CD14-positive monocyte (primary cell): ENCODE measurements around the gene IFRD1. TPM values are rescaled to one million over a fixed set of nuclear protein-coding genes. Genes with fewer than 3 reads are reported as not detected.

ENCODE experiments used
- DNase-seq, 3 donors: peaks; one replicate each; pipeline ENCODE4 v3.0.0-alpha.2; 2011 to 2022
- H2AFZ ChIP-seq: 2 replicates; pipeline ENCODE4 v1.6.0; 2012; ENCODE audit warnings: mild to moderate bottlenecking, low read depth, low read length, inconsistent platforms; ENCODE audit not compliant: insufficient read depth, poor library complexity, severe bottlenecking
- H3K27ac ChIP-seq, 2 donors: 1 replicate in 1 of 2; 2 replicates in 1 of 2; pipeline ENCODE4 v1.5.1; 2012 to 2013; ENCODE audit warnings: low read length in 2 of 2, control low read depth in 1 of 2, inconsistent platforms in 1 of 2, low read depth in 1 of 2, mild to moderate bottlenecking in 1 of 2
- H3K27me3 ChIP-seq, 2 donors: one replicate each; pipeline versions ENCODE4 v1.6.0 to v1.6.1; 2011 to 2013; ENCODE audit warnings: low read length in 2 of 2; ENCODE audit not compliant: control insufficient read depth in 2 of 2, insufficient read depth in 2 of 2
- H3K36me3 ChIP-seq, 2 donors: replicated peaks in 1 of 2; 1 replicate in 1 of 2; 2 replicates in 1 of 2; pipeline versions ENCODE4 v1.5.1 to v1.6.1; 2012 to 2013; ENCODE audit warnings: low read length in 2 of 2, control low read depth in 1 of 2, inconsistent platforms in 1 of 2, mild to moderate bottlenecking in 1 of 2; ENCODE audit not compliant: insufficient read depth in 2 of 2, control insufficient read depth in 1 of 2
- H3K4me1 ChIP-seq, 2 donors: 1 replicate in 1 of 2; 2 replicates in 1 of 2; pipeline versions ENCODE4 v1.5.1 to v1.6.1; 2012 to 2013; ENCODE audit warnings: low read length in 2 of 2, control low read depth in 1 of 2, inconsistent platforms in 1 of 2, mild to moderate bottlenecking in 1 of 2, moderate library complexity in 1 of 2; ENCODE audit not compliant: insufficient read depth in 2 of 2, control insufficient read depth in 1 of 2
- H3K4me2 ChIP-seq: replicated peaks from 2 replicates; pipeline ENCODE3; 2012; ENCODE audit warnings: low read length, moderate library complexity, mild to moderate bottlenecking; ENCODE audit not compliant: poor library complexity, severe bottlenecking; ENCODE audit errors: extremely low read depth
- H3K4me3 ChIP-seq, 3 experiments: fragments of 200-600 bp in 1 of 3; sonication (generic) in 1 of 3; replicated peaks in 1 of 3; 1 replicate in 2 of 3; 2 replicates in 1 of 3; pipeline ENCODE4 v1.5.1; 2011 to 2013; ENCODE audit warnings: low read length in 3 of 3, mild to moderate bottlenecking in 3 of 3, control low read depth in 2 of 3, low read depth in 2 of 3, inconsistent platforms in 1 of 3, moderate library complexity in 1 of 3
- H3K79me2 ChIP-seq: 2 replicates; pipeline ENCODE4 v1.6.0; 2012; ENCODE audit warnings: mild to moderate bottlenecking, control low read depth, inconsistent platforms, low read length, moderate library complexity; ENCODE audit not compliant: insufficient read depth
- H3K9ac ChIP-seq: 2 replicates; pipeline ENCODE4 v1.6.0; 2017; ENCODE audit warnings: low read length, mild to moderate bottlenecking; ENCODE audit not compliant: insufficient read depth, poor library complexity, severe bottlenecking
- H3K9me3 ChIP-seq, 2 donors: replicated peaks in 1 of 2; 1 replicate in 1 of 2; 2 replicates in 1 of 2; pipeline versions ENCODE4 v1.5.1 to v1.6.1; 2012 to 2013; ENCODE audit warnings: low read length in 2 of 2, control low read depth in 1 of 2; ENCODE audit not compliant: control insufficient read depth in 1 of 2, insufficient read depth in 1 of 2
- H4K20me1 ChIP-seq: 2 replicates; pipeline ENCODE4 v1.6.0; 2012; ENCODE audit warnings: mild to moderate bottlenecking, low read length, control low read depth, moderate library complexity; ENCODE audit not compliant: insufficient read depth
- H3K27ac Mint-ChIP-seq, 7 donors: one replicate each; pipeline ENCODE4 v1.8.0; 2020; ENCODE audit warnings: mild to moderate bottlenecking in 7 of 7, mixed read lengths in 7 of 7, moderate library complexity in 6 of 7, inconsistent platforms in 2 of 7
- H3K27me3 Mint-ChIP-seq, 3 donors: one replicate each; pipeline ENCODE4 v1.8.0; 2021 to 2022; ENCODE audit warnings: low read depth in 3 of 3, mild to moderate bottlenecking in 3 of 3, mixed read lengths in 3 of 3, moderate library complexity in 3 of 3, inconsistent platforms in 1 of 3
- H3K36me3 Mint-ChIP-seq, 2 donors: one replicate each; pipeline ENCODE4 v1.8.0; 2020; ENCODE audit warnings: mixed read lengths in 2 of 2, inconsistent platforms in 1 of 2, mild to moderate bottlenecking in 1 of 2
- H3K4me1 Mint-ChIP-seq: one replicate; pipeline ENCODE4 v1.8.0; 2020; ENCODE audit warnings: mild to moderate bottlenecking, mixed read lengths
- H3K4me3 Mint-ChIP-seq, 2 donors: one replicate each; pipeline ENCODE4 v1.8.0; 2020; ENCODE audit warnings: mild to moderate bottlenecking in 2 of 2, mixed read lengths in 2 of 2, moderate library complexity in 1 of 2
- H3K9me3 Mint-ChIP-seq, 7 donors: one replicate each; pipeline ENCODE4 v1.8.0; 2020 to 2022; ENCODE audit warnings: mixed read lengths in 7 of 7, mild to moderate bottlenecking in 6 of 7, moderate library complexity in 6 of 7, inconsistent platforms in 2 of 7
- WGBS: methylation state at CpG from one replicate; pipeline ENCODE4 v1.1.5; 2013; ENCODE audit warnings: missing lambda C conversion rate; ENCODE audit not compliant: insufficient coverage; 5-methylcytosine and 5-hydroxymethylcytosine counted together
- intact Hi-C, 2 donors: fragments of 100-400 bp; cut with micrococcal nuclease; formaldehyde crosslinking; loops; one replicate each; pipeline versions ENCODE4 v1.15.0 to v1.15.1; 2023
- polyA plus RNA-seq, 3 donors: library from polyadenylated mRNA; depleted of rRNA in 1 of 3; unstranded in 2 of 3; stranded (reverse) in 1 of 3; fragments of 300-500 nt in 2 of 3; fragments of >200 nt in 1 of 3; fragmentation: Illumina TruSeq in 2 of 3; gene quantifications; 1 replicate in 2 of 3; 2 replicates in 1 of 3; pipeline ENCODE4 v1.2.3, GENCODE V29; 2012 to 2021
- TF ChIP-seq, protein P1 (sequence below): fragments of 200-600 bp; IDR thresholded peaks from one replicate; pipeline ENCODE4 v1.8.0; 2022; ENCODE audit warnings: antibody characterized with exemption, mild to moderate bottlenecking

IFRD1 gene
- polyA plus RNA-seq, 3 donors, result 13.6 to 81.6 (median 18.7) TPM

DNA sequence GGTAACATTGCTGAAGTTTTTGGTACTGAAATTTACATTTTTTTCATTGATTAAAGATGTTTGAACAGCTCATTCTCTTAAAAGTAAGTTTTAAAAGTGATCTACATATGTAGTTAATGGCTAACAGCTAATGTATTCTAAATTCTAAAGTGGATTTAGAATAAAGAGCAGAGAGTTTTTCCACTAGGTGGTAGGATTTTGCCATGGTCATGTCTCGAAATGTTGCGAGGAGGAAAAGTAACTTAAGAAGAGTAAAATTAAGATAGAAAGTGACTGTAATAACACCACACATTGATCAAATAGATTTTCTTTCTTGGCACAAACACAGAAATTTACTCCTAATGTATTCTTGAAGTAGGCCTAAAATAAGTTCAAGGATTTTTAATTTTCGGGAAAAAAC lies 50.4 kb downstream of the IFRD1 start:
- H3K4me1 Mint-ChIP-seq, result peaks cover 5% of the 10 kb centered on the region
- WGBS, result no CpG with 5 or more reads among the region's 3 CpGs
- H3K36me3 Mint-ChIP-seq, result no peaks in the 10 kb centered on the region
- H2AFZ ChIP-seq, result no peak overlapping the region
- H4K20me1 ChIP-seq, result no peaks in the 10 kb centered on the region
- no peaks in the 10 kb centered on the region for H3K79me2 ChIP-seq
- no peak overlapping the region for H3K27ac ChIP-seq
- H3K27me3 ChIP-seq, result no peaks in the 10 kb centered on the region
- H3K9ac ChIP-seq, result no peak overlapping the region
- H3K4me3 Mint-ChIP-seq, result no peak overlapping the region
- H3K4me1 ChIP-seq, result no peaks in the 10 kb centered on the region
- H3K9me3 Mint-ChIP-seq, result peaks cover 0 to 2% (median 0%) of the 10 kb centered on the region in 7 donors
- no peak overlapping the region for H3K4me3 ChIP-seq
- no peak overlapping the region for H3K4me2 ChIP-seq
- DNase-seq, result no peak
- intact Hi-C loops, result no loop called here
- no peak overlapping the region for H3K27ac Mint-ChIP-seq
- TF ChIP-seq, protein P1, sequence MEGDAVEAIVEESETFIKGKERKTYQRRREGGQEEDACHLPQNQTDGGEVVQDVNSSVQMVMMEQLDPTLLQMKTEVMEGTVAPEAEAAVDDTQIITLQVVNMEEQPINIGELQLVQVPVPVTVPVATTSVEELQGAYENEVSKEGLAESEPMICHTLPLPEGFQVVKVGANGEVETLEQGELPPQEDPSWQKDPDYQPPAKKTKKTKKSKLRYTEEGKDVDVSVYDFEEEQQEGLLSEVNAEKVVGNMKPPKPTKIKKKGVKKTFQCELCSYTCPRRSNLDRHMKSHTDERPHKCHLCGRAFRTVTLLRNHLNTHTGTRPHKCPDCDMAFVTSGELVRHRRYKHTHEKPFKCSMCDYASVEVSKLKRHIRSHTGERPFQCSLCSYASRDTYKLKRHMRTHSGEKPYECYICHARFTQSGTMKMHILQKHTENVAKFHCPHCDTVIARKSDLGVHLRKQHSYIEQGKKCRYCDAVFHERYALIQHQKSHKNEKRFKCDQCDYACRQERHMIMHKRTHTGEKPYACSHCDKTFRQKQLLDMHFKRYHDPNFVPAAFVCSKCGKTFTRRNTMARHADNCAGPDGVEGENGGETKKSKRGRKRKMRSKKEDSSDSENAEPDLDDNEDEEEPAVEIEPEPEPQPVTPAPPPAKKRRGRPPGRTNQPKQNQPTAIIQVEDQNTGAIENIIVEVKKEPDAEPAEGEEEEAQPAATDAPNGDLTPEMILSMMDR, result no peak
- no peaks in the 10 kb centered on the region for H3K36me3 ChIP-seq
- peaks cover 4 to 5% (median 4%) of the 10 kb centered on the region in 3 donors for H3K27me3 Mint-ChIP-seq
- no peaks in the 10 kb centered on the region for H3K9me3 ChIP-seq

DNA sequence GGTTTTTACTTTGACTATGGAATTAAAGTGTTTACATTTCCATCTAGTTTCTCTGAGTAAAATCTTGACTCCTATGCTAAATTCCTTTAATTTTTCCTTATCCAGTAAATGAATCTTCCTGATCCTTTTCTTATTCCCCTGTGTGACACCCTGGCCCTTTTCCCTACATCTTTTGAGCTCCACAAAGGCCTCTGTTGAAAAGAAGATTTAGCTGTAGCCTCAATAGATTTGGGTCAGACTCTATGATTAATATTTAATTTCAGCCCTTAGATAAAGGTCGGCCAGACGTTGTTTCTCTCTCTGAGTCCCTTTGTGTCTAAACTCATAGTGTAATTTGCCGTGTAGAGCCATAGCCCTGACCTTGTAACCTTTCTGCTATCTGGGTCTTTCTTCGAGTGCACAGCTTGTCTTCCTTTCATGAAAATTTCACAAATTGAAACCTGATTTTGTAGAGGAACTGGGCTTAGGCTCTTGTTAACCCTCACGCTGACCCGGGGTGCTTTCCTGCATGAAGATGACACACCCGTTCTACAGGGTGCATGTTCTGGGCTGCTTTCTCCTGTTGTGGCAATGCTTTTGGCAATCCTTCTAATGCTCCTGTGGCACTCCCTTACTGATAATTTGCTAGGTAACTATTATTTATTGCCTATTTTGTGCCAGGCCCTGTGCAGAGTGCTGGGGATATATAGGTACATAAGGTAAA lies 51.7 kb downstream of the IFRD1 start:
- Histone ChIP-seq H2AFZ (no peak overlapping the region), H3K27me3 (no peaks in the 10 kb centered on the region), H3K4me1 (no peaks in the 10 kb centered on the region), H3K9me3 (no peaks in the 10 kb centered on the region), H3K79me2 (no peaks in the 10 kb centered on the region), H3K9ac (no peak overlapping the region), H3K4me2 (no peak overlapping the region), H3K36me3 (no peaks in the 10 kb centered on the region), H3K27ac (no peak overlapping the region), H3K4me3 (no peak overlapping the region), H4K20me1 (no peaks in the 10 kb centered on the region)
- Mint-ChIP-seq H3K27ac (no peak overlapping the region), H3K9me3 (peaks cover 0 to 2% (median 0%) of the 10 kb centered on the region in 7 donors), H3K4me3 (no peak overlapping the region), H3K27me3 (peaks cover under 1 to 4% (median 2%) of the 10 kb centered on the region in 3 donors), H3K4me1 (peaks cover 2% of the 10 kb centered on the region), H3K36me3 (no peaks in the 10 kb centered on the region)
- DNase-seq, result no peak
- TF ChIP-seq, protein P1, result no peak
- intact Hi-C loops, result no loop called here
- WGBS, result 95% methylated on average over 6 of the region's 7 CpGs
